Keratinocyte (primary cell): Measurements from ENCODE around the gene PPP1R3F. TPM values are rescaled to one million over a fixed set of nuclear protein-coding genes. Genes with fewer than 3 reads are reported as not detected.

Experiments used
- DNase-seq: peaks from one replicate; pipeline ENCODE4 v3.0.0-alpha.2; 2011; ENCODE audit warnings: low read depth, missing footprints, low spot score
- FAIRE-seq: peaks from 2 replicates; lab custom pipeline; 2011; peaks lifted over from hg19 to GRCh38; lab: Jason Lieb, UNC
- H2AFZ ChIP-seq: 2 replicates; pipeline ENCODE4 v1.6.0; 2012; ENCODE audit warnings: low read length, control low read depth, inconsistent platforms; ENCODE audit not compliant: control insufficient read depth
- H3K27ac ChIP-seq: 2 replicates; pipeline ENCODE4 v1.5.1; 2011; ENCODE audit warnings: low read length; ENCODE audit not compliant: control insufficient read depth, insufficient read depth
- H3K27me3 ChIP-seq: 3 replicates; pipeline ENCODE4 v1.6.0; 2011; ENCODE audit warnings: low read length; ENCODE audit not compliant: control insufficient read depth, insufficient read depth; ENCODE audit errors: extremely low read depth
- H3K36me3 ChIP-seq, 2 experiments: 2 replicates in 1 of 2; 3 replicates in 1 of 2; pipeline ENCODE4 v1.5.1; 2011; ENCODE audit warnings: low read length in 2 of 2, mild to moderate bottlenecking in 1 of 2; ENCODE audit not compliant: control insufficient read depth in 2 of 2, insufficient read depth in 2 of 2; ENCODE audit errors: extremely low read depth in 1 of 2
- H3K4me1 ChIP-seq: 3 replicates; pipeline ENCODE4 v1.5.1; 2011; ENCODE audit warnings: low read length; ENCODE audit not compliant: control insufficient read depth, insufficient read depth; ENCODE audit errors: extremely low read depth
- H3K4me2 ChIP-seq: 3 replicates; pipeline ENCODE4 v1.6.0; 2011; ENCODE audit warnings: low read depth, low read length; ENCODE audit not compliant: control insufficient read depth, insufficient read depth; ENCODE audit errors: extremely low read depth
- H3K4me3 ChIP-seq, 3 experiments: fragments of 200-600 bp in 1 of 3; sonication (generic) in 1 of 3; 2 replicates in 2 of 3; 3 replicates in 1 of 3; pipeline ENCODE4 v1.5.1; 2011 to 2016; ENCODE audit warnings: low read length in 3 of 3, mild to moderate bottlenecking in 3 of 3, control low read depth in 2 of 3, inconsistent platforms in 1 of 3, low read depth in 1 of 3, mixed read lengths in 1 of 3, mixed run types in 1 of 3, moderate library complexity in 1 of 3; ENCODE audit not compliant: control insufficient read depth in 2 of 3, insufficient read depth in 2 of 3; ENCODE audit errors: extremely low read depth in 1 of 3
- H3K79me2 ChIP-seq: 2 replicates; pipeline ENCODE4 v1.6.0; 2012; ENCODE audit warnings: low read length; ENCODE audit not compliant: control insufficient read depth, insufficient read depth
- H3K9ac ChIP-seq: 3 replicates; pipeline ENCODE4 v1.6.0; 2011; ENCODE audit warnings: low read length; ENCODE audit not compliant: control insufficient read depth, insufficient read depth; ENCODE audit errors: extremely low read depth
- H3K9me1 ChIP-seq: 3 replicates; pipeline ENCODE4 v1.6.0; 2011; ENCODE audit warnings: low read length; ENCODE audit not compliant: control insufficient read depth, insufficient read depth; ENCODE audit errors: extremely low read depth
- H3K9me3 ChIP-seq: 2 replicates; pipeline ENCODE4 v1.5.1; 2012; ENCODE audit warnings: low read depth, low read length; ENCODE audit not compliant: control insufficient read depth
- H4K20me1 ChIP-seq: 3 replicates; pipeline ENCODE4 v1.6.0; 2011; ENCODE audit warnings: low read length; ENCODE audit not compliant: control insufficient read depth, insufficient read depth; ENCODE audit errors: extremely low read depth
- CTCF ChIP-seq, 3 experiments: IDR thresholded peaks in 1 of 3; conservative IDR thresholded peaks in 1 of 3; optimal IDR thresholded peaks in 1 of 3; 2 replicates in 2 of 3; 3 replicates in 1 of 3; pipeline versions ENCODE3 to v1.5.1; 2011; ENCODE audit warnings: low read length in 3 of 3, mild to moderate bottlenecking in 3 of 3, moderate library complexity in 2 of 3, control low read depth in 1 of 3, inconsistent platforms in 1 of 3; ENCODE audit not compliant: insufficient read depth in 2 of 3; ENCODE audit errors: extremely low read depth in 1 of 3
- EZH2 ChIP-seq: IDR thresholded peaks from one replicate; pipeline ENCODE4 v1.6.1; 2012; ENCODE audit warnings: inconsistent platforms, mild to moderate bottlenecking, low read length, moderate library complexity
- dilution Hi-C: fragments of 300-500 bp; cut with MboI; formaldehyde crosslinking; loops from one replicate; pipeline ENCODE4 v1.7.0; 2020; ENCODE audit warnings: low sequenced_read_pairs; ENCODE audit not compliant: extremely low pct_ligation_motif_present
- polyA plus RNA-seq, 5 experiments: library from polyadenylated mRNA; depleted of rRNA in 3 of 5; stranded (reverse) in 3 of 5; stranded (forward) in 1 of 5; unstranded in 1 of 5; fragments of >200 nt; gene quantifications; 1 replicate in 1 of 5; 2 replicates in 3 of 5; 3 replicates in 1 of 5; pipeline versions ENCODE4 v1.2.1 to v1.2.3, GENCODE V29; 2011 to 2012; ENCODE audit warnings: missing spikeins in 2 of 5, low read depth in 1 of 5, low replicate concordance in 1 of 5

PPP1R3F gene
- polyA plus RNA-seq, 1 donor (not counting 4 experiments of a cell fraction or from before 2014, with no cell fraction given) = 0.29 TPM

DNA sequence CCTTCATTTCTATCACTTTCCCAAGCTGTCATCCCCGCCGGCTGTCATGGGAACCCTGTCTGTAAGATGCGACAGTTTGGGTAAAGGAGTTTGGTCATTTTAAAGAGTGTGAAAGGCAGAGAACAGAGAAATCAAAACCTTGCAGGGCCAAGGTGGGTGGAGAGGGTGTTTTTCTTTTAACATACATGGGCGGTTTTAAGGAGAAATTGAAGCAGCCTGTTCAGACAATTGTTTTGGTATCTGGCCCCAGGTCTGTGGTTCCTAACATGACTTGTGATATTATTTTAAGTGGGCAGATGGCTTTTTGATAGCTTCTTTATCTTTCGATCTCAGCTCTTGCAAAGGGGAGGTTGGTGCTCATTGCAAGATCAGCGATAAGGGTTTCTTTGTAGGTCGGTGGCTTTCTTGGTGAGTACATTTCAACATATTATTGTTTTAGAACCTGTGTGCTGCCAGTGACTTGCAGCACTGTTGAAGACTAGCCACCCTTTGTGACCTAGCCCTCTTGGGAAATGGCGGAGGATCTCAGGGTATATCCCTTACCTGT, 3.7 kb downstream of the PPP1R3F start:
- FAIRE-seq (no peak), DNase-seq (no peak)
- Histone ChIP-seq H3K27me3 (no peaks in the 10 kb centered on the region), H3K4me2 (no peak overlapping the region), H3K79me2 (peaks cover 2% of the 10 kb centered on the region), H2AFZ (no peak overlapping the region), H3K9ac (no peak overlapping the region), H3K9me3 (no peaks in the 10 kb centered on the region), H3K36me3 (no peaks in the 10 kb centered on the region), H3K4me1 (peaks cover 14% of the 10 kb centered on the region), H3K9me1 (no peaks in the 10 kb centered on the region), H3K4me3 (no peak overlapping the region), H4K20me1 (no peaks in the 10 kb centered on the region), H3K27ac (no peak overlapping the region)
- TF ChIP-seq EZH2 = no peak
- TF ChIP-seq CTCF (optimal IDR thresholded peaks at IDR 0.05 in 1 of 3, IDR thresholded peaks at IDR 0.05 in 1 of 3, conservative IDR thresholded peaks at IDR 0.05 in 1 of 3; ENCODE audit: extremely low read depth in 1 of 3, insufficient read depth in 2 of 3, low read length in 3 of 3) = no peak
- dilution Hi-C loops = no loop called here

DNA sequence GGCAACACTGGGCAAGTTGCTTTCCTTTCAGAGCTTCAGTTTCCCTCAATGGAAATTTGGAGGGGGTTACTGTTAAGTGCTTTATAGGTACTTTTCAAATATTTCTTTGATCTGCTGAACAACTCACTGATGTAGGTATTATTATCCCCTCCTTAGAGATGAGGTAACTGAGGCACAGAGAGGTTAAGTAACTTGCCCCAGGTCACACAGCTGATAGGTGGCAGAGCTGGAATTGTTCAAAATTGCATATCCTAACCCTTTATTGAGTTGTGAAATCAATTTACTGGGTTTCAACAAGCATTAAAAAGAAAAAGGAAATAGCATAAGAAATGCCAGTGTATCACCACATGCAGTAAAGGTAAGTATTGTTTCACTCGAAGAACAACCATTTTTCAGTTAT, 6.6 kb downstream of the PPP1R3F start:
- Histone ChIP-seq H3K36me3 (no peaks in the 10 kb centered on the region), H2AFZ (no peak overlapping the region), H4K20me1 (no peaks in the 10 kb centered on the region), H3K9me3 (no peaks in the 10 kb centered on the region), H3K4me3 (no peak overlapping the region), H3K79me2 (peaks cover 2% of the 10 kb centered on the region), H3K4me2 (no peak overlapping the region), H3K27me3 (no peaks in the 10 kb centered on the region), H3K9me1 (no peaks in the 10 kb centered on the region), H3K4me1 (peaks cover 10% of the 10 kb centered on the region), H3K27ac (no peak overlapping the region), H3K9ac (no peak overlapping the region)
- TF ChIP-seq CTCF (optimal IDR thresholded peaks at IDR 0.05 in 1 of 3, IDR thresholded peaks at IDR 0.05 in 1 of 3, conservative IDR thresholded peaks at IDR 0.05 in 1 of 3; ENCODE audit: extremely low read depth in 1 of 3, insufficient read depth in 2 of 3, low read length in 3 of 3) (no peak), EZH2 (no peak)
- DNase-seq = no peak
- no peak for FAIRE-seq
- dilution Hi-C loops = no loop called here
